Stimulated activated CD4-positive, alpha-beta T cell treated with anti-CD3 and anti-CD28 coated beads, Interleukin-15, amount 100 ng/mL, for 1 hour (primary cell): ENCODE measurements around the gene CFAP70.
"Not testable (repeated sequence)": the region's sequence is repeated elsewhere in the genome, so short reads cannot be mapped to it uniquely, and the experiment has no call there.

ENCODE experiments used
- DNase-seq, 2 donors: peaks; one replicate each; pipeline ENCODE4 v3.0.0-alpha.2; 2020; ENCODE audit warnings: low read depth in 1 of 2, low spot score in 1 of 2

CFAP70 gene

GRCh38 chr10:73358331-73359279, at the start of gene CFAP70:
Gene CFAP70, minus strand, starts transcription at chr10:73358864. Its CDS starts 4,068 bp downstream, at chr10:73354796.
- DNase-seq, result peak; percentile 81 to 84

GRCh38 chr10:73408061-73408460, 49.4 kb upstream of the CFAP70 start:
- no peak for DNase-seq

- no peak for DNase-seq
These were observed 48.8 kb upstream of the CFAP70 start for GRCh38 chr10:73407495-73407894.

GRCh38 chr10:73406846-73407245, 48.2 kb upstream of the CFAP70 start:
- DNase-seq, result no peak

GRCh38 chr10:73405556-73405955, 46.9 kb upstream of the CFAP70 start:
- DNase-seq, result no peak

- no peak for DNase-seq
These were observed 46.0 kb upstream of the CFAP70 start for GRCh38 chr10:73404690-73405089.

- no peak for DNase-seq
These were observed 43.0 kb upstream of the CFAP70 start for GRCh38 chr10:73401636-73402035.

GRCh38 chr10:73399063-73399462, 40.4 kb upstream of the CFAP70 start:
- no peak for DNase-seq

- DNase-seq, result no peak
These were observed 39.4 kb upstream of the CFAP70 start for GRCh38 chr10:73398024-73398423.

GRCh38 chr10:73394325-73394724, 35.7 kb upstream of the CFAP70 start:
- DNase-seq, result not testable (repeated sequence)

- DNase-seq, result no peak
These were observed 29.6 kb upstream of the CFAP70 start for GRCh38 chr10:73388228-73388627.

- DNase-seq, result no peak
These were observed 27.9 kb upstream of the CFAP70 start for GRCh38 chr10:73386583-73386982.

- no peak for DNase-seq
These were observed 20.5 kb upstream of the CFAP70 start for GRCh38 chr10:73379064-73379748.

GRCh38 chr10:73376679-73377078, 18.0 kb upstream of the CFAP70 start:
- DNase-seq, result no peak

GRCh38 chr10:73368238-73368637, 9.6 kb upstream of the CFAP70 start:
- no peak for DNase-seq

GRCh38 chr10:73366381-73367298, 8.0 kb upstream of the CFAP70 start:
- no peak for DNase-seq

- DNase-seq, result no peak
These were observed 6.3 kb upstream of the CFAP70 start for GRCh38 chr10:73364964-73365363.

- DNase-seq, result no peak
These were observed 828 bp upstream of the CFAP70 start for GRCh38 chr10:73359492-73359891.

GRCh38 chr10:73357821-73358220, 843 bp downstream of the CFAP70 start:
- no peak for DNase-seq

GRCh38 chr10:73357166-73357565, 1.5 kb downstream of the CFAP70 start:
- DNase-seq, result no peak

- no peak for DNase-seq
These were observed 14.4 kb downstream of the CFAP70 start for GRCh38 chr10:73344269-73344668.
